ENCODE measurements around the gene FSTL3.

DNA sequence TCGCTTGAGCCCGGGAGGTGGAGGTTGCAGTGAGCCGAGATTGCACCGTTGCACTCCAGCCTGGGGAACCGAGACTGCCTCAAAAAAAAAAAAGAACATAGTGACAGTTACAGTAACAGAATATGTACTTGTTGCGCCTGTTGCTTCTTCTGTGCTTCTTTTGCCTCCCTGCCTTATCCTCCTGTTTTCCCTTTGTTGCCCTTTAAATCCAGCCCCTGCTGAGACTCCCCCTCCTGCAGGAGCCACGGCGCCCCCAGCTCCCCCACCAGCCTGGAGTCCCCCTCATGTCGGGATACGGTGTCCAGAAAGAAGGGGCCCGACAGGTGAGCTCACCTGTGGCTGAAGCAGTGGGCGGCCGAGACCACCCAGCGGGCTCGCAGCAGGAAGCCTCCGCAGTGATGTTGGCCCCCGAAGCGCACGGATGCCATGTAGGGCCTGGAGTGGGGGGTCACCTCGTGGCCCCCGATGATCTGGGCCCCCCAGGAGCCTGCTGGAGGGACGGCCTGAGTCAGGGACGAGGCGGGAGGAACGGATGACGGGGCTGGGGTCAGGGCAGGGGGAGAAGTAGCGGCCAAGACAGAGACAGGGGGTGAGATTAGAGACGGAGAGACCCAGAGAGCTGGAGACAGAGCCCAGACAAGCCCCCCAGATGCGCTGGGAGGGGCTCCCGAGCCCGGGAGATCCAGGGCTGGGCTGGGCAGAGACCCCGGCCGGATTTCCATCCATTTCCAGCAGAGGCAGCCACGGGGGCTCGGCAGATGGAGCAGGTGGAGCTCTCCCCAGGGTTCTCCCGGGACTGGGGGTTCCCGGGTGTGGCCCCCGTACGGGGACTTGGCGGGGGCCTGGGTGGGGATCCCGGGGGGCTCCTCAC, 18.5 kb downstream of the FSTL3 start:
- TF ChIP-seq, protein P1, sequence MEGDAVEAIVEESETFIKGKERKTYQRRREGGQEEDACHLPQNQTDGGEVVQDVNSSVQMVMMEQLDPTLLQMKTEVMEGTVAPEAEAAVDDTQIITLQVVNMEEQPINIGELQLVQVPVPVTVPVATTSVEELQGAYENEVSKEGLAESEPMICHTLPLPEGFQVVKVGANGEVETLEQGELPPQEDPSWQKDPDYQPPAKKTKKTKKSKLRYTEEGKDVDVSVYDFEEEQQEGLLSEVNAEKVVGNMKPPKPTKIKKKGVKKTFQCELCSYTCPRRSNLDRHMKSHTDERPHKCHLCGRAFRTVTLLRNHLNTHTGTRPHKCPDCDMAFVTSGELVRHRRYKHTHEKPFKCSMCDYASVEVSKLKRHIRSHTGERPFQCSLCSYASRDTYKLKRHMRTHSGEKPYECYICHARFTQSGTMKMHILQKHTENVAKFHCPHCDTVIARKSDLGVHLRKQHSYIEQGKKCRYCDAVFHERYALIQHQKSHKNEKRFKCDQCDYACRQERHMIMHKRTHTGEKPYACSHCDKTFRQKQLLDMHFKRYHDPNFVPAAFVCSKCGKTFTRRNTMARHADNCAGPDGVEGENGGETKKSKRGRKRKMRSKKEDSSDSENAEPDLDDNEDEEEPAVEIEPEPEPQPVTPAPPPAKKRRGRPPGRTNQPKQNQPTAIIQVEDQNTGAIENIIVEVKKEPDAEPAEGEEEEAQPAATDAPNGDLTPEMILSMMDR (IDR thresholded peaks at IDR 0.05): no peak
- no peak for TF ChIP-seq POLR2A (IDR thresholded peaks at IDR 0.05)
